Esophagus muscularis mucosa (tissue), 4 donors: ENCODE measurements around the gene KRTAP10-10.

Source experiments
- EP300 ChIP-seq: sonication (generic); formaldehyde crosslinking; IDR thresholded peaks from one replicate; pipeline ENCODE4 v1.6.1; 2017; ENCODE audit warnings: antibody characterized with exemption
- POLR2AphosphoS5 ChIP-seq, 2 donors: sonication (generic); formaldehyde crosslinking; IDR thresholded peaks; one replicate each; pipeline ENCODE4 v1.6.1; 2017; ENCODE audit warnings: antibody characterized with exemption in 2 of 2
- TF ChIP-seq, protein P1 (sequence below), 3 experiments: fragments of 200-600 bp in 2 of 3; fragments of 450-650 bp in 1 of 3; sonication (generic) in 2 of 3; IDR thresholded peaks; one replicate each; pipeline ENCODE4 v1.5.1; 2017 to 2019; ENCODE audit warnings: antibody characterized with exemption in 3 of 3, mild to moderate bottlenecking in 2 of 3, moderate library complexity in 1 of 3

DNA sequence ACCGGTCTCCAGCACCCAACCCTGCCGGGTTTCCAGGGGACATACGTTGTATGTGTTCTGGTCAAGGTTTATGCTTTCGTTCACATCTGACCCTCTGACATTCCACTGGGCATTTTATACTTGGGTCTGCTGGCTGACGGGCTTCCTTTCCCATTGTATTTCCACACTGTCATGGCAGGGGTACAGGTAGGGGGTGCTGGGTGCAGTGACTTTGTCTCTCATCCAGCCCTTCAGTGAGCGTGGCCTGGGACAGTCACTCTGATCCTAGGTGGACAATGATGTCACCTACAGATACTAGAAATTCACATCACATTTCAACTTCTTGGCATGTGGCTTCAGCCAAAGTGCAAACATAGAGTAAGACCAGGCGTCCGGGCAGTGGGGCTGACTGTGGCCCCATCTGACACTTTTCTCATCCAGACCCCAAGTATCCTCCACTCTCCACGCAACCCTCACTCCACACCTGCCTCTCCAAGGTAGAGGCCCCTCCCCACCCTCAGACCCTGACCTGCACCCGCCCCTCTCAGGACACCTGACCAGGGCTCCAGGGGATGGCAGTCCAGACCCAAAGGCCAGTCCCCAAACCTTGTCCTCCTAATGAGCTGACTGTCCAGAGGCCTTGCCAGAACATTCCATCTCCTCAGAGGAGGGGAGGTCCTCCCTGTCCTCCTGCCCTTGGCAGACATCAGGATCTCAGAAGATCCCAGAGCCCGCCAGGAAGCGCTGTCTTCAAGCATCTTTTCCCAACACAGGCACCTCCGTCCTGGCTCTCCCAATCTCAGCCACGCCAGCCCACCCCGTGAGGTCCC is 743 bp upstream of the KRTAP10-10 start:
- TF ChIP-seq EP300, result no peak
- TF ChIP-seq, protein P1, sequence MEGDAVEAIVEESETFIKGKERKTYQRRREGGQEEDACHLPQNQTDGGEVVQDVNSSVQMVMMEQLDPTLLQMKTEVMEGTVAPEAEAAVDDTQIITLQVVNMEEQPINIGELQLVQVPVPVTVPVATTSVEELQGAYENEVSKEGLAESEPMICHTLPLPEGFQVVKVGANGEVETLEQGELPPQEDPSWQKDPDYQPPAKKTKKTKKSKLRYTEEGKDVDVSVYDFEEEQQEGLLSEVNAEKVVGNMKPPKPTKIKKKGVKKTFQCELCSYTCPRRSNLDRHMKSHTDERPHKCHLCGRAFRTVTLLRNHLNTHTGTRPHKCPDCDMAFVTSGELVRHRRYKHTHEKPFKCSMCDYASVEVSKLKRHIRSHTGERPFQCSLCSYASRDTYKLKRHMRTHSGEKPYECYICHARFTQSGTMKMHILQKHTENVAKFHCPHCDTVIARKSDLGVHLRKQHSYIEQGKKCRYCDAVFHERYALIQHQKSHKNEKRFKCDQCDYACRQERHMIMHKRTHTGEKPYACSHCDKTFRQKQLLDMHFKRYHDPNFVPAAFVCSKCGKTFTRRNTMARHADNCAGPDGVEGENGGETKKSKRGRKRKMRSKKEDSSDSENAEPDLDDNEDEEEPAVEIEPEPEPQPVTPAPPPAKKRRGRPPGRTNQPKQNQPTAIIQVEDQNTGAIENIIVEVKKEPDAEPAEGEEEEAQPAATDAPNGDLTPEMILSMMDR (IDR thresholded peaks at IDR 0.05), result no peak
- TF ChIP-seq POLR2AphosphoS5 (IDR thresholded peaks at IDR 0.05), result no peak
